Transverse colon (tissue), 4 donors: ENCODE results near the gene GLS. TPM values are rescaled to one million over a fixed set of nuclear protein-coding genes. Genes with fewer than 3 reads are reported as not detected.

Experiments used
- DNase-seq: peaks from one replicate; pipeline ENCODE4 v3.0.0-alpha.2; 2019
- H3K27ac ChIP-seq, 4 donors: fragments of 200-600 bp; sonication (generic); 2 replicates each; pipeline ENCODE4 v1.5.1; 2016 to 2018; ENCODE audit warnings: inconsistent platforms in 4 of 4
- H3K27me3 ChIP-seq: fragments of 200-600 bp; sonication (generic); 2 replicates; pipeline ENCODE4 v1.5.1; 2017; ENCODE audit warnings: inconsistent platforms
- H3K36me3 ChIP-seq, 4 donors: fragments of 200-600 bp; sonication (generic); 2 replicates each; pipeline ENCODE4 v1.5.1; 2017 to 2019; ENCODE audit warnings: inconsistent platforms in 4 of 4
- H3K4me1 ChIP-seq, 4 donors: fragments of 200-600 bp; sonication (generic); 2 replicates each; pipeline ENCODE4 v1.5.1; 2017 to 2020; ENCODE audit warnings: inconsistent platforms in 4 of 4
- H3K4me3 ChIP-seq, 4 donors: fragments of 200-600 bp; sonication (generic); 1 replicate in 1 of 4; 2 replicates in 3 of 4; pipeline versions ENCODE4 v1.5.1 to v1.6.1; 2017 to 2019; ENCODE audit warnings: inconsistent platforms in 4 of 4
- H3K9me3 ChIP-seq, 2 donors: fragments of 200-600 bp; sonication (generic); 2 replicates each; pipeline ENCODE4 v1.5.1; 2017 to 2019; ENCODE audit warnings: inconsistent platforms in 2 of 2
- EP300 ChIP-seq: sonication (generic); formaldehyde crosslinking; IDR thresholded peaks from one replicate; pipeline ENCODE4 v1.6.1; 2017; ENCODE audit warnings: antibody characterized with exemption, low read depth
- POLR2A ChIP-seq: fragments of 450-650 bp; IDR thresholded peaks from one replicate; pipeline ENCODE4 v1.6.1; 2016; ENCODE audit warnings: antibody characterized with exemption, mild to moderate bottlenecking, moderate library complexity
- POLR2AphosphoS5 ChIP-seq, 3 donors: sonication (generic); formaldehyde crosslinking; IDR thresholded peaks; one replicate each; pipeline ENCODE4 v1.6.1; 2016; ENCODE audit warnings: antibody characterized with exemption in 3 of 3
- WGBS, 2 donors: methylation state at CpG; one replicate each; pipeline ENCODE4 v1.1.5; 2018; ENCODE audit warnings: low coverage in 1 of 2; 5-methylcytosine and 5-hydroxymethylcytosine counted together
- in situ Hi-C, 4 donors: fragments of 200-750 bp; cut with MboI; loops; one replicate each; pipeline versions ENCODE4 v1.15.0 to v1.15.1; 2017; ENCODE audit warnings: low sequenced_read_pairs in 3 of 4, low pct_ligation_motif_present in 1 of 4, low pct_unique_long_range_greater_than_20kb in 1 of 4
- intact Hi-C: fragments of 100-400 bp; cut with DNase I; formaldehyde crosslinking; loops from one replicate; pipeline ENCODE4 v1.15.1; 2023; ENCODE audit warnings: low total_unique reads
- total RNA-seq, 4 donors: library from RNA; depleted of rRNA; stranded (reverse); fragments of >200 nt; gene quantifications; one replicate each; pipeline ENCODE4 v1.1.0, GENCODE V29; 2016
- TF ChIP-seq, protein P1 (sequence below), 5 experiments: fragments of 200-600 bp in 3 of 5; fragments of 450-650 bp in 2 of 5; sonication (generic) in 3 of 5; IDR thresholded peaks; 1 replicate in 2 of 5; 2 replicates in 3 of 5; pipeline ENCODE4 v1.5.1; 2016 to 2017; ENCODE audit warnings: antibody characterized with exemption in 5 of 5, inconsistent platforms in 3 of 5, mild to moderate bottlenecking in 2 of 5, moderate library complexity in 1 of 5

GLS gene
- total RNA-seq, 4 donors from 2014 or later: 58.0 to 141 (median 68.7) TPM

GRCh38 chr2:191010887-191011885 is 130.6 kb downstream of the GLS start:
- Histone ChIP-seq H3K27ac (no peak overlapping the region), H3K9me3 (no peaks in the 10 kb centered on the region), H3K4me1 (peaks cover 3 to 52% (median 21%) of the 10 kb centered on the region in 4 donors), H3K27me3 (no peaks in the 10 kb centered on the region), H3K4me3 (peak overlapping the region in 1 of 4 donors; percentile 75), H3K36me3 (peaks cover 0 to 30% (median 12%) of the 10 kb centered on the region in 4 donors)
- intact Hi-C loops: no loop called here
- no peak for DNase-seq
- TF ChIP-seq POLR2AphosphoS5 (IDR thresholded peaks at IDR 0.05): no peak
- no peak for TF ChIP-seq POLR2A
- TF ChIP-seq, protein P1, sequence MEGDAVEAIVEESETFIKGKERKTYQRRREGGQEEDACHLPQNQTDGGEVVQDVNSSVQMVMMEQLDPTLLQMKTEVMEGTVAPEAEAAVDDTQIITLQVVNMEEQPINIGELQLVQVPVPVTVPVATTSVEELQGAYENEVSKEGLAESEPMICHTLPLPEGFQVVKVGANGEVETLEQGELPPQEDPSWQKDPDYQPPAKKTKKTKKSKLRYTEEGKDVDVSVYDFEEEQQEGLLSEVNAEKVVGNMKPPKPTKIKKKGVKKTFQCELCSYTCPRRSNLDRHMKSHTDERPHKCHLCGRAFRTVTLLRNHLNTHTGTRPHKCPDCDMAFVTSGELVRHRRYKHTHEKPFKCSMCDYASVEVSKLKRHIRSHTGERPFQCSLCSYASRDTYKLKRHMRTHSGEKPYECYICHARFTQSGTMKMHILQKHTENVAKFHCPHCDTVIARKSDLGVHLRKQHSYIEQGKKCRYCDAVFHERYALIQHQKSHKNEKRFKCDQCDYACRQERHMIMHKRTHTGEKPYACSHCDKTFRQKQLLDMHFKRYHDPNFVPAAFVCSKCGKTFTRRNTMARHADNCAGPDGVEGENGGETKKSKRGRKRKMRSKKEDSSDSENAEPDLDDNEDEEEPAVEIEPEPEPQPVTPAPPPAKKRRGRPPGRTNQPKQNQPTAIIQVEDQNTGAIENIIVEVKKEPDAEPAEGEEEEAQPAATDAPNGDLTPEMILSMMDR (IDR thresholded peaks at IDR 0.05): no peak
- no peak for TF ChIP-seq EP300
- WGBS, 2 donors: 65 to 79% methylated on average over 3 to 14 of the region's 14 CpGs
- in situ Hi-C loops: loop anchor here in 1 of 4 donors (10.0 to 25.0 kb wide), 2 partner anchors 124 to 674 kb away; partner anchors contain the start of gene GLS

- no peak for TF ChIP-seq POLR2AphosphoS5 (IDR thresholded peaks at IDR 0.05)
- no peak for TF ChIP-seq POLR2A
- no peak for TF ChIP-seq EP300
- TF ChIP-seq, protein P1 (IDR thresholded peaks at IDR 0.05): no peak
- intact Hi-C loops: loop anchor here (1.0 kb wide), 1 partner anchor 24 kb away; no protein-coding TSS in a partner anchor
- H3K36me3 ChIP-seq: peaks cover 0 to 20% (median 7%) of the 10 kb centered on the region in 4 donors
- DNase-seq: no peak
- peaks cover 3 to 52% (median 21%) of the 10 kb centered on the region in 4 donors for H3K4me1 ChIP-seq
- in situ Hi-C loops: loop anchor here in 1 of 4 donors (10.0 to 25.0 kb wide), 2 partner anchors 125 to 672 kb away; partner anchors contain the start of gene GLS
- no peaks in the 10 kb centered on the region for H3K9me3 ChIP-seq
- H3K4me3 ChIP-seq: peak overlapping the region in 2 of 4 donors; percentile 75 to 78
- 83% methylated on average over 3 of the region's 3 CpGs; no CpG with 5 or more reads in 1 of the 2 donors for WGBS, 2 donors
- peak overlapping the region in 2 of 4 donors; percentile 88 to 95 for H3K27ac ChIP-seq
- H3K27me3 ChIP-seq: no peaks in the 10 kb centered on the region
Measured at GRCh38 chr2:191012346-191012745, 131.7 kb downstream of the GLS start.

- Histone ChIP-seq H3K9me3 (no peaks in the 10 kb centered on the region), H3K27ac (peak overlapping the region; percentile 88 to 96 (median 94)), H3K4me1 (peaks cover 3 to 52% (median 21%) of the 10 kb centered on the region in 4 donors), H3K36me3 (peaks cover 0 to 18% (median 3%) of the 10 kb centered on the region in 4 donors), H3K4me3 (peak overlapping the region; percentile 70 to 86 (median 76)), H3K27me3 (no peaks in the 10 kb centered on the region)
- no peak for DNase-seq
- 16 to 21% methylated on average over 10 to 14 of the region's 14 CpGs for whole genome bisulfite sequencing, 2 donors
- intact Hi-C loops (loop anchor here (1.0 kb wide), 1 partner anchor 23 kb away; no protein-coding TSS in a partner anchor), in situ Hi-C loops (loop anchor here in 1 of 4 donors (10.0 to 25.0 kb wide), 2 partner anchors 126 to 672 kb away; partner anchors contain the start of gene GLS)
- TF ChIP-seq, protein P1 (IDR thresholded peaks at IDR 0.05): no peak
- TF ChIP-seq POLR2AphosphoS5 (IDR thresholded peaks at IDR 0.05) (no peak), EP300 (no peak), POLR2A (no peak)
Measured at GRCh38 chr2:191012845-191013681, 132.4 kb downstream of the GLS start.
